HUES6 (cell line): ENCODE data around the gene INCA1.

Source experiments
- H3K27ac ChIP-seq: 2 replicates; pipeline ENCODE4 v1.7.0; 2013; ENCODE audit warnings: low read depth, mild to moderate bottlenecking, low read length, inconsistent platforms
- H3K27me3 ChIP-seq: 2 replicates; pipeline ENCODE4 v1.6.1; 2013; ENCODE audit warnings: low read length; ENCODE audit not compliant: control insufficient read depth, insufficient read depth
- H3K36me3 ChIP-seq: 2 replicates; pipeline ENCODE4 v1.6.1; 2013; ENCODE audit warnings: low read length; ENCODE audit not compliant: control insufficient read depth, insufficient read depth
- H3K4me1 ChIP-seq: 2 replicates; pipeline ENCODE4 v1.6.1; 2013; ENCODE audit warnings: low read length; ENCODE audit not compliant: control insufficient read depth, insufficient read depth
- H3K4me3 ChIP-seq: 2 replicates; pipeline ENCODE4 v1.5.1; 2013; ENCODE audit warnings: low read depth, low read length
- H3K9ac ChIP-seq: one replicate; pipeline ENCODE4 v1.6.1; 2013; ENCODE audit warnings: mild to moderate bottlenecking, low read length
- H3K9me3 ChIP-seq: 2 replicates; pipeline ENCODE4 v1.6.1; 2013; ENCODE audit warnings: low read depth, low read length; ENCODE audit not compliant: control insufficient read depth, insufficient read depth

Gene INCA1

DNA sequence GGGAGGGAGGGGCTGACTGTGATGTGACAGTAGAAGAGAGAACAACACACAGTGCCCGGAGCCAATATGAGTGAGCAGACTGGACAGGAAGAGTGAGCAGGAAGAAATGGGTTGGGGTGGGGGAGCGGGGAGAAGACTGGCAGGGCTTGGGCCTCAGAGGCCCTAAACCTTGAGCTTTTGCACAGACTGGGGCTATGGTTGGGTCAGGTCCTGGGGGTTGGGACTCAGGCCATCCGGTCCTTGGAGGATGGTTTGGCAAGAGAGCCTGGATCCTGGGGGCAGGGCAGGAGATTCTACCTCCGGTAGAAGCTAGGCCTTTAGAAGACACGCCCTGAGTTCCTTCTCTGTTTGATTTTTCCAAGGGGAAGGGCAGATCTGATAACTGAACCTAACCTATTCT, 10.9 kb downstream of the INCA1 start:
- no peaks in the 10 kb centered on the region for H3K9me3 ChIP-seq
- no peak overlapping the region for H3K27ac ChIP-seq
- peaks cover 6% of the 10 kb centered on the region; the same call in 1 of the 2 replicates for H3K36me3 ChIP-seq
- H3K4me1 ChIP-seq, result peaks cover 8% of the 10 kb centered on the region; the same call in 1 of the 2 replicates
- H3K4me3 ChIP-seq, result peak overlapping the region; percentile 83
- no peak overlapping the region for H3K9ac ChIP-seq
- H3K27me3 ChIP-seq, result no peaks in the 10 kb centered on the region

DNA sequence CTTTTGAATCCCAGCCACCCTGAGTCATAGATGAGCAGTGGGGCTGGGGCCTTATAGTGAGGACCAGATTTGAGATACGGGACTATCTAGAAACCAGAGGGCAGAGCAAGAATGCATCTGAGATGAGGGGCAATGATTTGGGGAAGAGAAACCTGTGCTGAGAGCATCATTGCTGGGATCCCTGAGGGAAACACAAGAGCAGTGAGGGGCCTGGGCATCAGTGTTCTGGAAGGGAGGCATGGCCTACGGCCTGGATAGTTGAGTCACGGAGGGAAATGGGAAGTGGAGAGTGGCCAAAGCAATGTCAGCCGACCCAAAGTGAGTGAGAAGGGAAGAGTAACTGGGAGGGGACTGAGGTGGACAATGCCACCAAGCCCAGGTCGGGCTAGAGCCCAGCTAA, 15.0 kb downstream of the INCA1 start:
- Histone ChIP-seq H3K9me3 (no peaks in the 10 kb centered on the region), H3K9ac (no peak overlapping the region), H3K27ac (no peak overlapping the region), H3K4me1 (peaks cover 8% of the 10 kb centered on the region), H3K4me3 (no peak overlapping the region), H3K36me3 (peaks cover 25% of the 10 kb centered on the region), H3K27me3 (peaks cover 12% of the 10 kb centered on the region)

DNA sequence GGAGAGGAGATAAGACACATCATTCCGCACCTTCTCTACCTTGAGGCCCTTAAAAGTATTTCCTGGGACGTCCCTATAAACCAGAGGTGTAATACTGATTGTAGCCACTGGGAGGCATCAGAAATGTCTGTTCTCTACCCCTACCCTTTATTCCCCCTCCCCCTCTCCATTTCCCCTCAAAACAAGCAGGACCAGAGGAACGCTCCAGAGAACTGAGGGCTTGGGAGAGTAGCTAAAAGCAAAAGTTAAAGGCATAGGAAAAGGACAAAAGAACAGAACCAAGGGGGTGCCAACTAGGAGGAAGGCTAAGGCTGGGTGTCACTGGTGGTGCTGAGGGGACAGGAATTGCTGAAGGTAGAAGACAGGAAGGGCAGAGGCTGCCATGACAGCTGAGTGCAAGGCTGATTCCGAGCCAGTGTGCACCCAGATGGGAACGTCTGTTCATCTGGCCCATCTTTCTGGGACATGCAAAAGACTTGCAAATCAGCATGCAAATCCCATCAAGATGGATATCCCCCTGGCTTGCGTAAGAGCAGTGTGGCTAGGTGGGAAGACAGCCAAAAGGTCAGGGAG, 16.6 kb downstream of the INCA1 start:
- Histone ChIP-seq H3K4me3 (no peak overlapping the region), H3K4me1 (peaks cover 8% of the 10 kb centered on the region), H3K27ac (no peak overlapping the region), H3K36me3 (peaks cover 29% of the 10 kb centered on the region), H3K9me3 (no peaks in the 10 kb centered on the region), H3K27me3 (peaks cover 19% of the 10 kb centered on the region), H3K9ac (no peak overlapping the region)

DNA sequence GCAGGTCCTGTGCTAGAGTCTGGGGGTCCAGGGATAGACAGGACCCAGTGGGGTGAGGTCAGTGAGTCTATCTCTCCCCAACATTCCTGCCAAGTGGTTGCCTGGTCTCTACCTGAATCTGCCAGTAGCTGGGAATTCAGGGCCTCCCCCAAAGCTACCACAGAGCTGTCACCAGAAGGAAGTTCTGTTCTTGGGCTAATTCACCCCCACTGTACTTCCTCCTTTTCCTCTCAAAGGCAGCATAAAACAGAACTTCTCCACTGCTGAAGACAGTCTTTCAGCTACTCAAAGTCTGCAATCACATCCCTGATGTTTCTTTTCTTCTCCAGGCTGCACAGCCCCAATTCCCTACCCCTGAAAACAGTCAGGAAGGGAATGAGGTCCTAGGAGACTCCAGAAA, 18.6 kb downstream of the INCA1 start:
- H3K36me3 ChIP-seq, result peaks cover 29% of the 10 kb centered on the region
- no peak overlapping the region for H3K4me3 ChIP-seq
- H3K9me3 ChIP-seq, result no peaks in the 10 kb centered on the region
- no peak overlapping the region for H3K27ac ChIP-seq
- peaks cover 8% of the 10 kb centered on the region for H3K4me1 ChIP-seq
- H3K9ac ChIP-seq, result no peak overlapping the region
- H3K27me3 ChIP-seq, result peaks cover 35% of the 10 kb centered on the region

DNA sequence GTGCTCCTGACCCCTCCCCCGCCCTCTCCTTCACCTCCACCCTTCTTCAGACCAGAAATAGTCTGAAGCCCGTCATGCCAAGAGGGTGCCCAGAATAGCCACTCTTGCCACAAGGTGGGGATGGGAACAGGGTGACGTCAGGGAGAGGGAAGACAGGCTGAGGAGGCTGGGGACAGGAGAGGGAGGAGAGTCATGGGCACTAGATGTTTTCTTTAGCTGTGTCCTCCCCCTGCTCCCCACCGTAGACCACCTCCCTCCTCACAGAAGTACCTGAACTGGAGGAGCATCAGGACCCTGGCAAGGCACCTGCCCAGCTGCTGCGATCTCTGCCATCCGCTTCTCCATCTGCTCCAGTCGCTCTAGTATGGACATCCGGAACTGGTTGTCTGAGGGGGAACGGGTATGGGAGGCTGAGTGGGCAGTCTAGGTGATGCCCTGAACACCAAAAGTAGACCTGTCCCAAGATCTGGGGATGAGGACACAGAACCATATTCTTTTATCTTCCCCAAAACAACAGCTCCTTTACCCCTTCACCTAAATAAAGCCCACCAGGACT, 23.1 kb downstream of the INCA1 start:
- Histone ChIP-seq H3K4me1 (peaks cover 15% of the 10 kb centered on the region), H3K36me3 (peaks cover 20% of the 10 kb centered on the region), H3K27me3 (peaks cover 35% of the 10 kb centered on the region), H3K9me3 (no peaks in the 10 kb centered on the region), H3K4me3 (no peak overlapping the region), H3K27ac (no peak overlapping the region), H3K9ac (no peak overlapping the region)

DNA sequence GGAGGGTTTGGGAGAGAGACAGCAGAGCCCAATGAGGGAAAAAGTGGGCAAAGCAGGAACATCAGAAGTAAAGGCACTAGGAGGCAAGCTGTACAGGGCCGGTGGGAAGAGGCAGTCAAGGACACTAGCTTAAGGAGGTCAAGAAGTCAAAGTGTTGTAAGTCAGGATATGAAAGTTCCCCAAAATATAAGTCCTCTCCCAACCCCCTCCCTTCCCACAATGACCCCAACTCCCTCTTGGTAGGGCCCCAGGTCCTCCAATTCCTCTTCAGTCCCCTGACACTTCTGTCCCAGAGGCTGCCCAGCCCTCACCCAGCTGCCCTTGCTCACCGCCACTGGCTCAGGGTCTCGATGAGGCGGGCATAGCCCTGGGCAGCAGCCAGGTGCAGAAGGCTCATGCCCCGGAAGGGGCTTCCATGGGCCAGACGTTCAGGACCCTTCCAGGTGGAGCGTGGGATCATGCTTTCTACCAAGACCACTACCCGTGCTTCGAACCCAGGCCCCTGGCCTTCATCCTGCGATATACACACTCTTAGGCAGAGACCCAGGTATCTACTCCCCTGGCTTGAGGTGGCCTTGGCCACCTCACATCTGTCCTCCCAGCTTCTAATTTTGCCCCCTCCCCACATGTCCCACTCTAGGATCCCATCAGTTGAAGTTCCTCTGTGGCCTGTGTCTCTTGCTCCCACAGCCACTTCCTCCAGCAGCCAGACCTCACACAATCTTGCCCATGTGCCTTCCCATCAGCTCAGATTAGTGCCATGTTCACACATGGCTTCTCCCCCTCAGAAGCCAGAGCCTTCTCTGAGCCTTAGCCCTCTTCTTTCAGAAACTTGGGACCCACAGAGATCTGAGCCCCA, 23.8 kb downstream of the INCA1 start:
- peaks cover 14% of the 10 kb centered on the region for H3K36me3 ChIP-seq
- no peak overlapping the region for H3K4me3 ChIP-seq
- no peak overlapping the region for H3K27ac ChIP-seq
- H3K9ac ChIP-seq, result no peak overlapping the region
- H3K4me1 ChIP-seq, result peaks cover 21% of the 10 kb centered on the region
- H3K9me3 ChIP-seq, result no peaks in the 10 kb centered on the region
- peaks cover 30% of the 10 kb centered on the region for H3K27me3 ChIP-seq

DNA sequence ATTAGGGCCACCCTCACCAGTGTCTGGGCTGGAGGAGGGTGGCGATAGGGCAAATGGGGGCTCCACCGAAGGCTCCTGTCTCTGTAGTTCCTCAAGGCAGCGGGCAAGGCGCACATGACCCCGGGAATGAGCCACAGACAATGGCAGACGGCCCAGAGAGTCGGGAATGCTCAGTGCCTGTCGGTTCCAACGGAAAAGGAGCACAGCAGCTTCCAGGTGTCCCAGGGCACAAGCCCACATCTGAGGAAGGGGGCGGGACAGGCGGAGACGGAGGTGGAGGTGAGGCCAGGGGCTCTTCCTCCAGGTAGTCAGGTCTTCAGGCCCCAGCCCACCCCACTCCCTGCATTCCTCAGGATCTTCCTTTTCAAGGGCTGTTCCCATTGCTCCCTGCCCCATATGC, 24.6 kb downstream of the INCA1 start:
- Histone ChIP-seq H3K4me3 (no peak overlapping the region), H3K36me3 (peaks cover 8% of the 10 kb centered on the region), H3K9ac (no peak overlapping the region), H3K27ac (no peak overlapping the region), H3K27me3 (peaks cover 24% of the 10 kb centered on the region; the same call in 1 of the 2 replicates), H3K9me3 (no peaks in the 10 kb centered on the region), H3K4me1 (peaks cover 26% of the 10 kb centered on the region)

DNA sequence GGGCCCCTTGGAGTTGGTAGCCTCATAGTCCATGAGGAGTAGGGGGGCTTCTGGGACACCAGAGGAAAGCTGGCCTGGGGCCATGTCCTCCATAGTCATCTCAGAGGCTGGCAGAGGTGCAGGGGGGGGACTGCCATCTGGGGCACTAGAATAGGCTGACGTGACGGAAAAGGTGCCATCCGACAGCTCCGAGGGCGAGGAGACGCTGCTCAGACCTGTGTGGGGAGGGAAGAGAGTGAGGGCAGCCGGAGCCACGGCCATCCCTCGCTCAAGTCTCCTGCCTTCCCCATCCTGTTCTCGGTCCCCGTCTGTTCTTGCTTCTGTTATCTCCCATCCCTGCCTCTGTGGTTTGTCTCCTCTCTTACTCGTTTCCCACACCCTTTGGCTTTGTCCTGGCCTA, 25.0 kb downstream of the INCA1 start:
- Histone ChIP-seq H3K9ac (no peak overlapping the region), H3K36me3 (peaks cover 5% of the 10 kb centered on the region), H3K4me3 (no peak overlapping the region)

DNA sequence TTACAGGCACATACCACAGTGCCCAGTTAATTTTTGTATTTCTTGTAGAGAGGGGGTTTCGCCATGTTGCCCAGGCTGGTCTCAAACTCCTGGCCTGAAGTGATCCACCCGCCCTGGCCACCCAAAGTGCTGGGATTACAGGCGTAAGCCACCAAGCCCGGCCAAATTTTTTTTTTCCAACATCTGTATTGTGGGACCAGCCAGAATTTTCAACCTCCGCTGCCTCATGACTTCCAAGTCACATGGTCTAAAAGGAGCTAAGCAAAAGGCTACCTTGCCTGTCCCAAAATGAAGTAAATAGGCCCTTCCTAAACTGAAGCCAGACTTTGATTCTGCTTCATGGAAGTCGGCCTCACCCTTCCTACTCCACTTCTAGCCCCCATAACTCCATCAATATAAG, 25.5 kb downstream of the INCA1 start:
- H3K36me3 ChIP-seq, result peaks cover under 1% of the 10 kb centered on the region; the same call in 1 of the 2 replicates
- no peak overlapping the region for H3K9ac ChIP-seq
- H3K4me1 ChIP-seq, result peaks cover 26% of the 10 kb centered on the region
- H3K9me3 ChIP-seq, result no peaks in the 10 kb centered on the region
- no peak overlapping the region for H3K4me3 ChIP-seq
- H3K27me3 ChIP-seq, result peaks cover 18% of the 10 kb centered on the region; the same call in 1 of the 2 replicates
- H3K27ac ChIP-seq, result no peak overlapping the region

More for the DNA sequence above, 25.0 kb downstream of the INCA1 start:
- Histone ChIP-seq H3K27me3 (peaks cover 23% of the 10 kb centered on the region; the same call in 1 of the 2 replicates), H3K27ac (no peak overlapping the region), H3K4me1 (peaks cover 26% of the 10 kb centered on the region), H3K9me3 (no peaks in the 10 kb centered on the region)

DNA sequence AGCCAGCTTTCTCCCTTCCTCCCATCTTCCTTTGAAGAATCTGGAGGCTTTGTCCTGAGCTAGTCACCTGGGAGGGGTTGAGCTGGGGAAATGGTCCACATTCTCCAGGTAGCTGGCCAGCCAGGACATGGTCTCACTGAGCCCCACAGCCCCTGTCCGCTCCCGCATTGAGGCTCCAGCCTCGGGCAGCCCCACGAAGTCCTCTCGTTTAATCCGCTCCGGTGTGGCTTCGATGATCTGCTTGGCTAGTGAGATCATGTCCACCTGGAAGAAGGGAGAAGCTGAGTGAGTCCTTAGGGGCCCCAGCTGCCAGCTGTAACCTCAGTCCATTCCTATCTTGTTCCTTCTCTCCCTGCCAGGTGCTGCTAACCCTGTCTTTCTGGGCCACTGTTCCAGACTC, 27.0 kb downstream of the INCA1 start:
- Histone ChIP-seq H3K27me3 (peaks cover 12% of the 10 kb centered on the region; the same call in 1 of the 2 replicates), H3K36me3 (peaks cover 7% of the 10 kb centered on the region), H3K4me3 (no peak overlapping the region), H3K9ac (peak overlapping the region; percentile 94), H3K9me3 (peaks cover 3% of the 10 kb centered on the region; the same call in 1 of the 2 replicates), H3K27ac (no peak overlapping the region), H3K4me1 (peaks cover 33% of the 10 kb centered on the region)
